HEK293 (cell line): Measurements from ENCODE around the gene COL1A1.

ENCODE experiments used
- CTCF ChIA-PET: fragments of 350-600 bp; formaldehyde crosslinking; extraction: SDS; loops from one replicate; lab custom pipeline; 2021; ENCODE audit warnings: antibody characterized with exemption; lab: Yijun Ruan, JAX
- POLR2A ChIA-PET: fragments of 300-600 bp; formaldehyde crosslinking; extraction: SDS; loops from one replicate; lab custom pipeline; 2020; ENCODE audit warnings: antibody characterized with exemption, inconsistent platforms; lab: Yijun Ruan, JAX
- H3K27ac ChIP-seq: fragments of 200-500 bp; sonication (Bioruptor generic); 2 replicates; pipeline ENCODE4 v1.5.1; 2014; ENCODE audit warnings: low read depth, low read length, control low read depth, inconsistent platforms; ENCODE audit errors: extremely low read depth
- H3K36me3 ChIP-seq, 2 experiments: fragments of 200-500 bp in 1 of 2; sonication (Bioruptor generic) in 1 of 2; 1 replicate in 1 of 2; 2 replicates in 1 of 2; pipeline ENCODE4 v1.5.1; 2014 to 2017; ENCODE audit warnings: inconsistent platforms in 2 of 2, low read length in 2 of 2; ENCODE audit not compliant: control insufficient read depth in 2 of 2, insufficient read depth in 1 of 2
- H3K4me1 ChIP-seq: fragments of 200-500 bp; sonication (Bioruptor generic); 2 replicates; pipeline ENCODE4 v1.5.1; 2014; ENCODE audit warnings: mild to moderate bottlenecking, low read length, inconsistent platforms; ENCODE audit not compliant: control insufficient read depth, insufficient read depth
- H3K4me3 ChIP-seq: 2 replicates; pipeline ENCODE4 v1.5.1; 2011; ENCODE audit warnings: low read depth, mild to moderate bottlenecking, control low read depth, low read length, moderate library complexity
- H3K9me3 ChIP-seq: fragments of 200-500 bp; sonication (Bioruptor generic); 2 replicates; pipeline ENCODE4 v1.5.1; 2014; ENCODE audit warnings: low read depth, low read length, inconsistent platforms; ENCODE audit not compliant: control insufficient read depth, insufficient read depth
- GFI1B ChIP-seq: fragments of 450-650 bp; formaldehyde crosslinking; IDR thresholded peaks from 2 replicates; pipeline ENCODE4 v1.5.1; 2016; ENCODE audit warnings: missing biosample characterization, missing genetic modification characterization
- HOXC10 ChIP-seq: sonication (generic); formaldehyde crosslinking; IDR thresholded peaks from 2 replicates; pipeline ENCODE4 v1.8.1; 2023; ENCODE audit warnings: mild to moderate bottlenecking, missing genetic modification reagents
- KLF16 ChIP-seq: fragments of 450-650 bp; formaldehyde crosslinking; IDR thresholded peaks from 2 replicates; pipeline ENCODE4 v1.5.1; 2017; ENCODE audit warnings: missing biosample characterization, missing genetic modification characterization
- KLF9 ChIP-seq: fragments of 450-650 bp; formaldehyde crosslinking; IDR thresholded peaks from 2 replicates; pipeline ENCODE4 v1.5.1; 2016; ENCODE audit warnings: missing biosample characterization, missing genetic modification characterization, low read depth
- YY2 ChIP-seq: fragments of 450-650 bp; formaldehyde crosslinking; IDR thresholded peaks from 2 replicates; pipeline ENCODE4 v1.5.1; 2016; ENCODE audit warnings: missing biosample characterization, missing genetic modification characterization
- ZNF16 ChIP-seq: fragments of 450-650 bp; formaldehyde crosslinking; IDR thresholded peaks from 2 replicates; pipeline ENCODE4 v1.5.1; 2016; ENCODE audit warnings: low read depth, missing biosample characterization, missing genetic modification characterization
- ZNF175 ChIP-seq: fragments of 450-650 bp; formaldehyde crosslinking; IDR thresholded peaks from 2 replicates; pipeline ENCODE4 v1.5.1; 2016; ENCODE audit warnings: missing biosample characterization, missing genetic modification characterization
- ZNF274 ChIP-seq, 2 experiments: fragments of 200-500 bp in 1 of 2; fragments of 450-650 bp in 1 of 2; sonication (Bioruptor generic) in 1 of 2; formaldehyde crosslinking in 1 of 2; IDR thresholded peaks; 2 replicates each; pipeline versions ENCODE4 v1.5.1 to v1.6.1; 2014 to 2016; ENCODE audit warnings: borderline replicate concordance in 1 of 2, inconsistent platforms in 1 of 2, low read length in 1 of 2, missing biosample characterization in 1 of 2, missing genetic modification characterization in 1 of 2
- ZNF311 ChIP-seq: fragments of 450-650 bp; formaldehyde crosslinking; IDR thresholded peaks from 2 replicates; pipeline ENCODE4 v1.5.1; 2017; ENCODE audit warnings: missing biosample characterization, missing genetic modification characterization, borderline replicate concordance
- ZNF623 ChIP-seq: fragments of 450-650 bp; formaldehyde crosslinking; IDR thresholded peaks from 2 replicates; pipeline ENCODE4 v1.5.1; 2016; ENCODE audit warnings: missing biosample characterization, missing genetic modification characterization
- ZNF830 ChIP-seq: fragments of 450-650 bp; IDR thresholded peaks from 2 replicates; pipeline ENCODE4 v1.5.0; 2018; ENCODE audit warnings: missing biosample characterization, missing genetic modification characterization, low read depth, mild to moderate bottlenecking, moderate library complexity
- TF ChIP-seq, protein P1 (sequence below): fragments of 450-650 bp; formaldehyde crosslinking; IDR thresholded peaks from 2 replicates; pipeline ENCODE4 v1.5.1; 2016; ENCODE audit warnings: missing biosample characterization, missing genetic modification characterization
- TF ChIP-seq, protein P2 (sequence below): fragments of 450-650 bp; formaldehyde crosslinking; IDR thresholded peaks from 2 replicates; pipeline ENCODE4 v1.5.1; 2016; ENCODE audit warnings: missing biosample characterization, missing genetic modification characterization
- TF ChIP-seq, protein P3 (sequence below): fragments of 450-650 bp; formaldehyde crosslinking; IDR thresholded peaks from 2 replicates; pipeline ENCODE4 v1.5.1; 2016; ENCODE audit warnings: missing biosample characterization, missing genetic modification characterization
- TF ChIP-seq, protein P4 (sequence below): fragments of 450-650 bp; formaldehyde crosslinking; IDR thresholded peaks from 2 replicates; pipeline ENCODE4 v1.5.1; 2016; ENCODE audit warnings: missing biosample characterization, missing genetic modification characterization, borderline replicate concordance
- TF ChIP-seq, protein P5 (sequence below): fragments of 450-650 bp; formaldehyde crosslinking; IDR thresholded peaks from 2 replicates; pipeline ENCODE4 v1.5.1; 2016; ENCODE audit warnings: missing biosample characterization, missing genetic modification characterization

Gene COL1A1

DNA sequence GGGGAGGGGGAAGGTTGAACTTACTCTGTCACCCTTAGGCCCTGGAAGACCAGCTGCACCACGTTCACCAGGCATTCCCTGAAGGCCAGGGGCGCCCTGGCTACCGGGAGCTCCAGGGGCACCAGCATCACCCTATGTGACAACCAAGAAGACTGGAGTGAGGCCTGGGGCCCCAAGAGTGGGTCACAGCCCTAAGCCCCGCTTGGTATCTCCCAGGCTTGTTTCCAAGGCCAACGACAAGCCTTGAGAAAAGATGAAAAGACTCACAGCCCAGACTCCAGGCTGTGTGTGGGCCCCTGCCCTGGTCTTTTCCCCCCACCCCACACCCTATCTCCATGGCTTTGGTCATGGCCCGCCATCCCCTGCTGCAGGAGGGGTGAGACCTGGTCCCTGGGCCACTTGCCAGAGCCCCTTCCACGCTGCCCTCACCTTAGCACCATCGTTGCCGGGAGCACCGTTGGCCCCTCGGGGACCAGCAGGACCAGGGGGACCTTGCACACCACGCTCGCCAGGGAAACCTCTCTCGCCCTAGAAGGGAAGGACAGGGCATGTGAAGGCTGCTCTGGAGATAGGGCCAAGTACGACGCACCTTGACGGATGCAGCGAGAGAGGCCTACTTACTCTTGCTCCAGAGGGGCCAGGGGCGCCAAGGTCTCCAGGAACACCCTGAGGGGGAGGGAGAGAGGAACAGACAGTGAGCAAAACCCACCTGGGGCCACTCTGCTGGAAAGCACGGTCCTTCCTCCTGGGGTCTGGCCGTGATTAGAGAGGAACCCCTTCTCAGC, 9.9 kb downstream of the COL1A1 start:
- CTCF ChIA-PET, result interaction anchor here (2.5 to 3.4 kb wide), 2 partner anchors 9 to 13 kb away, joined by 6 to 12 read pairs; partner anchors contain the start of gene COL1A1
- no peaks in the 10 kb centered on the region for H3K4me1 ChIP-seq
- no peak overlapping the region for H3K27ac ChIP-seq
- peaks cover 0 to 81% of the 10 kb centered on the region in 2 experiments; a peak in 1 of 3 replicates for H3K36me3 ChIP-seq
- POLR2A ChIA-PET, result interaction anchor here (1.4 kb wide), 1 partner anchor 14 kb away, joined by 5 read pairs; no protein-coding TSS in a partner anchor
- no peak overlapping the region for H3K4me3 ChIP-seq
- TF ChIP-seq, protein P1, sequence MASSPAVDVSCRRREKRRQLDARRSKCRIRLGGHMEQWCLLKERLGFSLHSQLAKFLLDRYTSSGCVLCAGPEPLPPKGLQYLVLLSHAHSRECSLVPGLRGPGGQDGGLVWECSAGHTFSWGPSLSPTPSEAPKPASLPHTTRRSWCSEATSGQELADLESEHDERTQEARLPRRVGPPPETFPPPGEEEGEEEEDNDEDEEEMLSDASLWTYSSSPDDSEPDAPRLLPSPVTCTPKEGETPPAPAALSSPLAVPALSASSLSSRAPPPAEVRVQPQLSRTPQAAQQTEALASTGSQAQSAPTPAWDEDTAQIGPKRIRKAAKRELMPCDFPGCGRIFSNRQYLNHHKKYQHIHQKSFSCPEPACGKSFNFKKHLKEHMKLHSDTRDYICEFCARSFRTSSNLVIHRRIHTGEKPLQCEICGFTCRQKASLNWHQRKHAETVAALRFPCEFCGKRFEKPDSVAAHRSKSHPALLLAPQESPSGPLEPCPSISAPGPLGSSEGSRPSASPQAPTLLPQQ (tag by site-specific recombination), result no peak
- TF ChIP-seq, protein P2, sequence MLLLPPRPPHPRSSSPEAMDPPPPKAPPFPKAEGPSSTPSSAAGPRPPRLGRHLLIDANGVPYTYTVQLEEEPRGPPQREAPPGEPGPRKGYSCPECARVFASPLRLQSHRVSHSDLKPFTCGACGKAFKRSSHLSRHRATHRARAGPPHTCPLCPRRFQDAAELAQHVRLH, result no peak
- TF ChIP-seq, protein P3, sequence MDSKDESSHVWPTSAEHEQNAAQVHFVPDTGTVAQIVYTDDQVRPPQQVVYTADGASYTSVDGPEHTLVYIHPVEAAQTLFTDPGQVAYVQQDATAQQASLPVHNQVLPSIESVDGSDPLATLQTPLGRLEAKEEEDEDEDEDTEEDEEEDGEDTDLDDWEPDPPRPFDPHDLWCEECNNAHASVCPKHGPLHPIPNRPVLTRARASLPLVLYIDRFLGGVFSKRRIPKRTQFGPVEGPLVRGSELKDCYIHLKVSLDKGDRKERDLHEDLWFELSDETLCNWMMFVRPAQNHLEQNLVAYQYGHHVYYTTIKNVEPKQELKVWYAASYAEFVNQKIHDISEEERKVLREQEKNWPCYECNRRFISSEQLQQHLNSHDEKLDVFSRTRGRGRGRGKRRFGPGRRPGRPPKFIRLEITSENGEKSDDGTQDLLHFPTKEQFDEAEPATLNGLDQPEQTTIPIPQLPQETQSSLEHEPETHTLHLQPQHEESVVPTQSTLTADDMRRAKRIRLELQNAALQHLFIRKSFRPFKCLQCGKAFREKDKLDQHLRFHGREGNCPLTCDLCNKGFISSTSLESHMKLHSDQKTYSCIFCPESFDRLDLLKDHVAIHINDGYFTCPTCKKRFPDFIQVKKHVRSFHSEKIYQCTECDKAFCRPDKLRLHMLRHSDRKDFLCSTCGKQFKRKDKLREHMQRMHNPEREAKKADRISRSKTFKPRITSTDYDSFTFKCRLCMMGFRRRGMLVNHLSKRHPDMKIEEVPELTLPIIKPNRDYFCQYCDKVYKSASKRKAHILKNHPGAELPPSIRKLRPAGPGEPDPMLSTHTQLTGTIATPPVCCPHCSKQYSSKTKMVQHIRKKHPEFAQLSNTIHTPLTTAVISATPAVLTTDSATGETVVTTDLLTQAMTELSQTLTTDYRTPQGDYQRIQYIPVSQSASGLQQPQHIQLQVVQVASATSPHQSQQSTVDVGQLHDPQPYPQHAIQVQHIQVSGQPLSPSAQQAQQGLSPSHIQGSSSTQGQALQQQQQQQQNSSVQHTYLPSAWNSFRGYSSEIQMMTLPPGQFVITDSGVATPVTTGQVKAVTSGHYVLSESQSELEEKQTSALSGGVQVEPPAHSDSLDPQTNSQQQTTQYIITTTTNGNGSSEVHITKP (tag by site-specific recombination), result peak; percentile 79
- H3K9me3 ChIP-seq, result no peaks in the 10 kb centered on the region

DNA sequence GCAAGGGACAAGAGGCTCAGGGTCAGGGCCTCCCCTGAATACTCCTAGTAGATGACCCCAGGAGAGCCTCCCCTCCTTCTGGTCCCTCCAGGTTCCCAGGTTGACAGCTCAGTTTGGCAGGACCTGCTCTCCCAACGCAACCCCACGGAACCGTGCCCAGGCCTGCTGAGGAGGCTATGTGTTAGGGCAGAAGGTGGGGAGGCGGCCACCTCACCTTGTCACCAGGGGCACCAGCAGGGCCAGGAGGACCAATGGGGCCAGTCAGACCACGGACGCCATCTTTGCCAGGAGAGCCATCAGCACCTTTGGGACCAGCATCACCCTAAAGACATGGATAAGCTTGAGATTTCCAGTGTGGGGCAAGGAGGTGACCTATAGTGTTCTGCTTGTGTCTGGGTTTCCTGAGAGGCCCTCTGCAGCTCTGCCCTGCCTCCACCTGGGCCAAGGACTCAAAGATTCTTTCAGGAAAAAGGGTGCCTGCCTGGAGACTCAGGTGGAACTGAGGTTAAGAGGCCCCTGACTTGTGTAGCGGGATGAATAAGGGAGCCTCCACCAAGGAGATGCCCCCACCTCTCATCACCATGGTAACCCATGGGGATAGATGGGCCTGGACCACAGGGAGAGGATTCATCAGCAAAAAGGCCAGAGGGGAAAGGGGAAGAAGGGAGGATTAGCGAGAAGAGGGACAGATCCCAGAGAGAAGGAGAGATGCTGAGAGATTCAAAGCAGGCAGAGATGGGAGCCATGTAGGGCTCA, 10.7 kb downstream of the COL1A1 start:
- ChIA-PET CTCF (interaction anchor here (2.5 to 3.4 kb wide), 2 partner anchors 10 to 12 kb away, joined by 6 to 12 read pairs; partner anchors contain the start of gene COL1A1), POLR2A (interaction anchor here (1.4 kb wide), 1 partner anchor 13 kb away, joined by 5 read pairs; no protein-coding TSS in a partner anchor)
- no peaks in the 10 kb centered on the region for H3K9me3 ChIP-seq
- no peaks in the 10 kb centered on the region for H3K4me1 ChIP-seq
- TF ChIP-seq ZNF830 (tag by site-specific recombination) (no peak), ZNF175 (tag by site-specific recombination) (no peak), HOXC10 (no peak), KLF9 (tag by site-specific recombination) (no peak), GFI1B (no peak), ZNF16 (tag by site-specific recombination) (no peak)
- no peak overlapping the region for H3K27ac ChIP-seq
- H3K36me3 ChIP-seq, result peaks cover 0 to 83% of the 10 kb centered on the region in 2 experiments; a peak in 1 of 3 replicates
- H3K4me3 ChIP-seq, result no peak overlapping the region

DNA sequence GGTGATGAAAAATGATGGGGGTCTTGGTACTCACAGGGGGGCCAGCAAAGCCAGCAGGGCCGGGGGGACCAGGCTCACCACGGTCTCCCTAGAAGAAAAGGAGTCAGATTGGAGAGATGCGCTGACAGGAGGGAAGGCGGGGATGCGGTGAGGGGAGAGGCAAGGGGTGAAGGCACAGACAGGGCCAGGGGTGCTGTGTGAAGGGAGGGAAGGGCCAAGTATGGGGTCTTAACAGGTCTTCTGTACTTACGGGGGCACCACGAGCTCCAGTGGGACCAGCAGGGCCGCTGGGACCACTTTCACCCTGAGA, 11.2 kb downstream of the COL1A1 start:
- Histone ChIP-seq H3K27ac (no peak overlapping the region), H3K9me3 (no peaks in the 10 kb centered on the region), H3K4me3 (no peak overlapping the region), H3K36me3 (peaks cover 0 to 84% of the 10 kb centered on the region in 2 experiments; a peak in 1 of 3 replicates), H3K4me1 (no peaks in the 10 kb centered on the region)
- ChIA-PET CTCF (interaction anchor here (3.4 kb wide), 1 partner anchor 10 kb away, joined by 12 read pairs; the partner anchor contains the start of gene COL1A1), POLR2A (interaction anchor here (1.4 kb wide), 1 partner anchor 12 kb away, joined by 5 read pairs; no protein-coding TSS in a partner anchor)
- TF ChIP-seq, protein P4, sequence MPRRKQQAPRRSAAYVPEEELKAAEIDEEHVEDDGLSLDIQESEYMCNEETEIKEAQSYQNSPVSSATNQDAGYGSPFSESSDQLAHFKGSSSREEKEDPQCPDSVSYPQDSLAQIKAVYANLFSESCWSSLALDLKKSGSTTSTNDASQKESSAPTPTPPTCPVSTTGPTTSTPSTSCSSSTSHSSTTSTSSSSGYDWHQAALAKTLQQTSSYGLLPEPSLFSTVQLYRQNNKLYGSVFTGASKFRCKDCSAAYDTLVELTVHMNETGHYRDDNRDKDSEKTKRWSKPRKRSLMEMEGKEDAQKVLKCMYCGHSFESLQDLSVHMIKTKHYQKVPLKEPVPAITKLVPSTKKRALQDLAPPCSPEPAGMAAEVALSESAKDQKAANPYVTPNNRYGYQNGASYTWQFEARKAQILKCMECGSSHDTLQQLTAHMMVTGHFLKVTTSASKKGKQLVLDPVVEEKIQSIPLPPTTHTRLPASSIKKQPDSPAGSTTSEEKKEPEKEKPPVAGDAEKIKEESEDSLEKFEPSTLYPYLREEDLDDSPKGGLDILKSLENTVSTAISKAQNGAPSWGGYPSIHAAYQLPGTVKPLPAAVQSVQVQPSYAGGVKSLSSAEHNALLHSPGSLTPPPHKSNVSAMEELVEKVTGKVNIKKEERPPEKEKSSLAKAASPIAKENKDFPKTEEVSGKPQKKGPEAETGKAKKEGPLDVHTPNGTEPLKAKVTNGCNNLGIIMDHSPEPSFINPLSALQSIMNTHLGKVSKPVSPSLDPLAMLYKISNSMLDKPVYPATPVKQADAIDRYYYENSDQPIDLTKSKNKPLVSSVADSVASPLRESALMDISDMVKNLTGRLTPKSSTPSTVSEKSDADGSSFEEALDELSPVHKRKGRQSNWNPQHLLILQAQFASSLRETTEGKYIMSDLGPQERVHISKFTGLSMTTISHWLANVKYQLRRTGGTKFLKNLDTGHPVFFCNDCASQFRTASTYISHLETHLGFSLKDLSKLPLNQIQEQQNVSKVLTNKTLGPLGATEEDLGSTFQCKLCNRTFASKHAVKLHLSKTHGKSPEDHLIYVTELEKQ (tag by site-specific recombination), result no peak
- no peak for TF ChIP-seq ZNF274 (IDR thresholded peaks at IDR 0.05; ENCODE audit: low read length)
- no peak for TF ChIP-seq ZNF274 (tag by site-specific recombination; IDR thresholded peaks at IDR 0.05; ENCODE audit: borderline replicate concordance)
- no peak for TF ChIP-seq ZNF623
- TF ChIP-seq YY2 (tag by site-specific recombination), result no peak
- no peak for TF ChIP-seq ZNF311 (tag by site-specific recombination)
- TF ChIP-seq, protein P5, sequence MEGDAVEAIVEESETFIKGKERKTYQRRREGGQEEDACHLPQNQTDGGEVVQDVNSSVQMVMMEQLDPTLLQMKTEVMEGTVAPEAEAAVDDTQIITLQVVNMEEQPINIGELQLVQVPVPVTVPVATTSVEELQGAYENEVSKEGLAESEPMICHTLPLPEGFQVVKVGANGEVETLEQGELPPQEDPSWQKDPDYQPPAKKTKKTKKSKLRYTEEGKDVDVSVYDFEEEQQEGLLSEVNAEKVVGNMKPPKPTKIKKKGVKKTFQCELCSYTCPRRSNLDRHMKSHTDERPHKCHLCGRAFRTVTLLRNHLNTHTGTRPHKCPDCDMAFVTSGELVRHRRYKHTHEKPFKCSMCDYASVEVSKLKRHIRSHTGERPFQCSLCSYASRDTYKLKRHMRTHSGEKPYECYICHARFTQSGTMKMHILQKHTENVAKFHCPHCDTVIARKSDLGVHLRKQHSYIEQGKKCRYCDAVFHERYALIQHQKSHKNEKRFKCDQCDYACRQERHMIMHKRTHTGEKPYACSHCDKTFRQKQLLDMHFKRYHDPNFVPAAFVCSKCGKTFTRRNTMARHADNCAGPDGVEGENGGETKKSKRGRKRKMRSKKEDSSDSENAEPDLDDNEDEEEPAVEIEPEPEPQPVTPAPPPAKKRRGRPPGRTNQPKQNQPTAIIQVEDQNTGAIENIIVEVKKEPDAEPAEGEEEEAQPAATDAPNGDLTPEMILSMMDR (tag by site-specific recombination), result no peak
- TF ChIP-seq KLF16 (tag by site-specific recombination), result no peak
